B cell (primary cell): ENCODE measurements around the gene GLCCI1. TPM values are rescaled to one million over a fixed set of nuclear protein-coding genes. Genes with fewer than 3 reads are reported as not detected.

Source experiments
- ATAC-seq: fragments of 200-7000 bp; cut with Tn5 transposase; one replicate; pipeline ENCODE4 v1.10.0; 2021; ENCODE audit warnings: low read depth, mild to moderate bottlenecking, moderate number of reproducible peaks, moderate library complexity
- CTCF ChIA-PET: fragments of 350-600 bp; sonication (Branson Sonifier 250); formaldehyde crosslinking; loops from one replicate; lab custom pipeline; 2021; ENCODE audit warnings: antibody characterized with exemption, inconsistent platforms; lab: Charles Lee
- POLR2A ChIA-PET: fragments of 350-600 bp; sonication (Branson Sonifier 250); formaldehyde crosslinking; loops from one replicate; lab custom pipeline; 2021; ENCODE audit warnings: antibody characterized with exemption; lab: Charles Lee
- DNase-seq: peaks from one replicate; pipeline ENCODE4 v3.0.0; 2013
- H2AFZ ChIP-seq: 2 replicates; pipeline ENCODE4 v1.6.1; 2012; ENCODE audit warnings: mild to moderate bottlenecking, low read depth, low read length; ENCODE audit not compliant: insufficient read depth, poor library complexity, severe bottlenecking
- H3K27ac ChIP-seq, 2 donors: 1 replicate in 1 of 2; 2 replicates in 1 of 2; pipeline ENCODE4 v1.5.1; 2012 to 2013; ENCODE audit warnings: low read length in 2 of 2, mild to moderate bottlenecking in 2 of 2, moderate library complexity in 1 of 2
- H3K27me3 ChIP-seq, 4 experiments: fragments of 200-600 bp in 1 of 4; sonication (generic) in 1 of 4; replicated peaks in 1 of 4; 1 replicate in 2 of 4; 2 replicates in 2 of 4; pipeline versions ENCODE4 v1.6.1 to v1.7.0; 2013 to 2016; ENCODE audit warnings: low read length in 3 of 4, mild to moderate bottlenecking in 2 of 4, mixed read lengths in 1 of 4, moderate library complexity in 1 of 4; ENCODE audit not compliant: insufficient read depth in 4 of 4, control insufficient read depth in 3 of 4; ENCODE audit errors: control extremely low read depth in 1 of 4
- H3K36me3 ChIP-seq, 2 experiments: replicated peaks in 1 of 2; 1 replicate in 1 of 2; 2 replicates in 1 of 2; pipeline versions ENCODE4 v1.6.1 to v1.7.1; 2013; ENCODE audit warnings: low read length in 1 of 2; ENCODE audit not compliant: insufficient read depth in 2 of 2, control insufficient read depth in 1 of 2; ENCODE audit errors: control extremely low read depth in 1 of 2, extremely low read depth in 1 of 2
- H3K4me1 ChIP-seq, 2 donors: fragments of 200-600 bp in 1 of 2; sonication (generic) in 1 of 2; 1 replicate in 1 of 2; 2 replicates in 1 of 2; pipeline versions ENCODE4 v1.5.1 to v1.6.1; 2013 to 2017; ENCODE audit warnings: low read length in 2 of 2; ENCODE audit not compliant: control insufficient read depth in 2 of 2, insufficient read depth in 2 of 2
- H3K4me2 ChIP-seq: replicated peaks from 2 replicates; pipeline ENCODE3; 2012; ENCODE audit warnings: mild to moderate bottlenecking, low read depth, low read length; ENCODE audit not compliant: poor library complexity, severe bottlenecking
- H3K4me3 ChIP-seq, 5 experiments: fragments of 200-600 bp in 1 of 5; sonication (generic) in 1 of 5; 1 replicate in 3 of 5; 2 replicates in 2 of 5; pipeline versions ENCODE4 v1.5.1 to v1.7.0; 2011 to 2016; ENCODE audit warnings: low read length in 4 of 5, mild to moderate bottlenecking in 4 of 5, low read depth in 2 of 5, control low read depth in 1 of 5, moderate library complexity in 1 of 5; ENCODE audit not compliant: insufficient read depth in 1 of 5; ENCODE audit errors: control extremely low read depth in 1 of 5, extremely low read depth in 1 of 5
- H3K79me2 ChIP-seq: fragments of 200-600 bp; sonication (generic); one replicate; pipeline ENCODE4 v1.6.0; 2016; ENCODE audit warnings: low read length; ENCODE audit not compliant: control insufficient read depth, insufficient read depth
- H3K9ac ChIP-seq: fragments of 200-600 bp; sonication (generic); 2 replicates; pipeline ENCODE4 v1.6.1; 2017; ENCODE audit warnings: mild to moderate bottlenecking, low read length, moderate library complexity
- H3K9me3 ChIP-seq, 3 donors: one replicate each; pipeline versions ENCODE4 v1.6.1 to v1.7.1; 2013; ENCODE audit warnings: low read length in 2 of 3; ENCODE audit not compliant: control insufficient read depth in 2 of 3, insufficient read depth in 1 of 3; ENCODE audit errors: control extremely low read depth in 1 of 3
- H4K20me1 ChIP-seq: 2 replicates; pipeline ENCODE4 v1.6.0; 2012; ENCODE audit warnings: mild to moderate bottlenecking, low read length; ENCODE audit not compliant: insufficient read depth, control insufficient read depth, poor library complexity, severe bottlenecking
- H3K27ac Mint-ChIP-seq: one replicate; pipeline ENCODE4 v1.8.0; 2021; ENCODE audit warnings: mixed read lengths
- H3K27me3 Mint-ChIP-seq: one replicate; pipeline ENCODE4 v1.8.0; 2021; ENCODE audit warnings: mixed read lengths
- H3K4me1 Mint-ChIP-seq: one replicate; pipeline ENCODE4 v1.8.0; 2021; ENCODE audit warnings: mixed read lengths
- H3K4me3 Mint-ChIP-seq: one replicate; pipeline ENCODE4 v1.8.0; 2021; ENCODE audit warnings: mixed read lengths
- H3K9me3 Mint-ChIP-seq: one replicate; pipeline ENCODE4 v1.8.0; 2022; ENCODE audit warnings: mixed read lengths; ENCODE audit not compliant: insufficient read depth
- CTCF ChIP-seq: fragments of 200-600 bp; IDR thresholded peaks from one replicate; pipeline ENCODE4 v1.8.0; 2022; ENCODE audit warnings: antibody characterized with exemption, mild to moderate bottlenecking
- EZH2 ChIP-seq: IDR thresholded peaks from 2 replicates; pipeline ENCODE4 v1.6.1; 2012; ENCODE audit warnings: borderline replicate concordance, low read depth, mild to moderate bottlenecking, moderate library complexity, low read length; ENCODE audit not compliant: insufficient read depth, poor library complexity, severe bottlenecking
- whole genome bisulfite sequencing: methylation state at CpG from one replicate; pipeline ENCODE4 v1.1.5; 2013; ENCODE audit warnings: missing lambda C conversion rate; ENCODE audit not compliant: insufficient coverage; 5-methylcytosine and 5-hydroxymethylcytosine counted together
- intact Hi-C: fragments of 100-400 bp; cut with micrococcal nuclease; formaldehyde crosslinking; loops from one replicate; pipeline ENCODE4 v1.10.0; 2022
- polyA plus RNA-seq: library from polyadenylated mRNA; depleted of rRNA; stranded (reverse); fragments of >200 nt; gene quantifications from 2 replicates; pipeline ENCODE4 v1.2.3, GENCODE V29; 2012
- total RNA-seq, 2 donors: library from RNA; stranded (reverse); fragments of 120-200 nt in 1 of 2; gene quantifications; 1 replicate in 1 of 2; 2 replicates in 1 of 2; pipeline versions ENCODE4 v1.2.3 to v1.2.4, GENCODE V29; 2013 to 2022

Gene GLCCI1
- total and polyA plus RNA-seq, 2 donors (not counting 1 experiment from before 2014, with no cell fraction given): 17.7 to 50.3 TPM

GRCh38 chr7:8121243-8121642, 152.6 kb downstream of the GLCCI1 start:
- intact Hi-C loops: no loop called here
- Histone ChIP-seq H3K4me2 (no peak overlapping the region), H3K4me3 (no peak overlapping the region), H3K9me3 (no peaks in the 10 kb centered on the region), H3K79me2 (no peaks in the 10 kb centered on the region), H3K27ac (no peak overlapping the region), H2AFZ (no peak overlapping the region), H3K9ac (no peak overlapping the region), H4K20me1 (no peaks in the 10 kb centered on the region), H3K36me3 (no peaks in the 10 kb centered on the region), H3K27me3 (no peaks in the 10 kb centered on the region), H3K4me1 (peaks cover 18 to 22% of the 10 kb centered on the region in 2 donors)
- no peak overlapping the region for H3K4me3 Mint-ChIP-seq
- TF ChIP-seq CTCF (no peak), EZH2 (no peak)
- ATAC-seq: no peak
- ChIA-PET POLR2A (no interaction called here), CTCF (interaction anchor here (0.7 kb wide), 1 partner anchor 68 kb away, joined by 3 read pairs; no protein-coding TSS in a partner anchor)
- H3K4me1 Mint-ChIP-seq: peaks cover 42% of the 10 kb centered on the region
- H3K9me3 Mint-ChIP-seq: no peaks in the 10 kb centered on the region
- no peaks in the 10 kb centered on the region for H3K27me3 Mint-ChIP-seq
- DNase-seq: no peak
- H3K27ac Mint-ChIP-seq: no peak overlapping the region
- 84% methylated on average over 3 of the region's 3 CpGs for WGBS

GRCh38 chr7:8125680-8126444, 157.3 kb downstream of the GLCCI1 start:
- Histone ChIP-seq H2AFZ (peak overlapping the region; percentile 84), H4K20me1 (no peaks in the 10 kb centered on the region), H3K27me3 (no peaks in the 10 kb centered on the region), H3K36me3 (no peaks in the 10 kb centered on the region), H3K79me2 (no peaks in the 10 kb centered on the region), H3K27ac (peak overlapping the region; percentile 58 to 74), H3K9me3 (no peaks in the 10 kb centered on the region), H3K4me1 (peaks cover 18 to 33% of the 10 kb centered on the region in 2 donors), H3K9ac (peak overlapping the region; percentile 9), H3K4me2 (peak overlapping the region; percentile 63), H3K4me3 (peak overlapping the region in 2 of 5 experiments; percentile 16 to 37)
- Mint-ChIP-seq H3K27ac (peak overlapping the region; percentile 95), H3K9me3 (no peaks in the 10 kb centered on the region), H3K4me1 (peaks cover 57% of the 10 kb centered on the region), H3K4me3 (peak overlapping the region; percentile 69), H3K27me3 (no peaks in the 10 kb centered on the region)
- no peak for TF ChIP-seq CTCF
- no peak for TF ChIP-seq EZH2
- intact Hi-C loops: loop anchor here (2.0 to 5.0 kb wide), 2 partner anchors 51 to 159 kb away; partner anchors contain the start of gene GLCCI1
- DNase-seq: peak; percentile 73
- peak; percentile 92 for ATAC-seq
- CTCF ChIA-PET: interaction anchor here (1.3 to 2.8 kb wide), 4 partner anchors 9 to 444 kb away, joined by 4 to 17 read pairs (median 6); no protein-coding TSS in a partner anchor
- 33% methylated on average over 5 of the region's 8 CpGs for WGBS
- POLR2A ChIA-PET: no interaction called here
